GM19043 (cell line): ENCODE data around the gene KLK5.
"Not testable (repeated sequence)": the region's sequence is repeated elsewhere in the genome, so short reads cannot be mapped to it uniquely, and the experiment has no call there.

Experiments used
- ATAC-seq: cut with Tn5 transposase; IDR thresholded peaks from one replicate; pipeline ENCODE4 v1.9.1; 2021; ENCODE audit warnings: low read depth; ENCODE audit not compliant: unreplicated experiment

KLK5 gene, protein sequence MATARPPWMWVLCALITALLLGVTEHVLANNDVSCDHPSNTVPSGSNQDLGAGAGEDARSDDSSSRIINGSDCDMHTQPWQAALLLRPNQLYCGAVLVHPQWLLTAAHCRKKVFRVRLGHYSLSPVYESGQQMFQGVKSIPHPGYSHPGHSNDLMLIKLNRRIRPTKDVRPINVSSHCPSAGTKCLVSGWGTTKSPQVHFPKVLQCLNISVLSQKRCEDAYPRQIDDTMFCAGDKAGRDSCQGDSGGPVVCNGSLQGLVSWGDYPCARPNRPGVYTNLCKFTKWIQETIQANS

GRCh38 chr19:50952910-50953309 is at the start of gene KLK5:
TSS of gene KLK5 (minus strand) at chr19:50953038. CDS start at chr19:50952657, 381 bp downstream.
- ATAC-seq, result no peak

DNA sequence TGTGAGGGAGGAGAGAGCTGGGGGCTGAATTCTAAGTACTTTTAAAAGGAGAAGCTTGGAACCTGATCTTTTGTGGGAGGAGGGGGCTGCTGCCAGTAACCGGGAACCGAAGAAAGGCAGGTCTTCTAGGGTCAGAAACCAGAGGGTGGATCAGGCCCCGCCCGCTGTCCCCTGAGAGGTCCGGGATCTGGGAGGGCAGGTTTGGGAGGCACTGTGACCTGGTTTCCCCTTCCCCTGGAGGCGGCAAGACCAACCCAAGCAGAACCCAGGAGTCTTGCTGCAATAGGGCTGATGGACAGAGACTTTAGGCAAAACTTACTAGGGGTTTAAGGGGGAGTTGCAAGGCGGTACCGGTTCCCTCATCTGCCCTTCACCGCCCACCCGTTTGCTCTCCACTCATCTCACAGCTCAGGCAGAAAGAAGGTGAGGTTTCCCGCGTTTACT is 49.3 kb upstream of the KLK5 start:
- no peak for ATAC-seq

GRCh38 chr19:51001515-51001914 is 48.7 kb upstream of the KLK5 start, which contains the start of gene KLK8:
TSS of gene KLK8 (minus strand) at chr19:51001604. CDS start at chr19:51001167, 437 bp downstream.
- ATAC-seq, result no peak

DNA sequence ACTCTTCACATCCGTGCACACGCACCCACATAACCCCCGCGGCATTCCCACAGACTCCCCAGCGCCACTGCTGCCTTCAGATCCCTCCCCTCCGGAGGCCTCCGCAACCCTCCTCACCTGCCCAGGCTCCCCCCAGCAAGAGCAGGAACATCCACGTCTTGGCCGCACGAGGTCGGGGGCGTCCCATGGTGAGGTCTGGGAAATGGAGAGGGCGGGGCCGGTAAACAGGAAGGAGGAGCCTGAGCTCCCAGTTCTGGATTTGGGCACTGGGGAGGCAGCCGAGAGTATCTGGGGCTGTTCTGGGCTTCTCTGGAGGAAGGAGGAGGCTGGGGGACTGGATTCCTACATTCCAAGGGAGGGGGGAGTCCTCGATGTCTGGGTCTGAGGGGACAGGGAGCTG is 48.1 kb upstream of the KLK5 start:
- no peak for ATAC-seq

DNA sequence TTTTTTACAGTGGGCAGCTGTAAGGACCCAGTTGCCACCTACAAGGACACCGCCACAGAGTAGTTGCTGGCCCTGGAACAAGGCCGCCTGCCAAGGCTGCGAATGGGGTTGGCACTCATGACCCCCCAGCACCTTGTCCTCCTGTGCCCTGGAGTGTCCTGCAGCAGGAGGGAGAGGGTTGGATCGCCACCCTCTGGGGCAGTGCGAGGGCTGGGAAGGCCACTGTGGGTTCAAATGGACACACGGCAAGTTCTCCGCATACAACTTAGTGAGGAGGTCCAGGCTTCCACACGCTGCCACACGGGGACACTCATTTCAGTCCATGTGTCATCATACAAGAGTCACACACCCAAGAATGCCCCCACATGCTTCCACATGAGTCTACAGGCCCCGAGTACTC is 47.6 kb upstream of the KLK5 start:
- no peak for ATAC-seq

- ATAC-seq, result no peak
Measured at GRCh38 chr19:50998686-50999085, 45.8 kb upstream of the KLK5 start.

DNA sequence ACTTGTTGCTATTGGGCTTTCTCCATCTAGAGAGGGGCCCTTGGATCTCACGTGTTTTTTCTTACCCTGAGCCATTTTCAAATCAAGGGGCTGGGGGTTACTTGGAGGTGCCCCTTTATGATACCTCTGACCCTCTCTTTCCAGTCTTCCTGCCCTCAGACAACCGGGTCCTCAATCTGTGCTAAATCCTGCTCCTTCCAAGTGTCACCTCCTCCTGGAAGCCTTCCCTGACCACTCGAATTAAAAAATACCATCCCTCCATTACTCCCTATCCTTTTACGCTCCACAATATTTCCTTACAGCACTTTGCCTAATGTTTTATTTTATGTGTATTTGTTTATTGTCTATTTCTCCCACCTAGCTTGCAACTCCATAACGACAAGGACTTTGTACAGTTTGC is 45.2 kb upstream of the KLK5 start:
- no peak for ATAC-seq

DNA sequence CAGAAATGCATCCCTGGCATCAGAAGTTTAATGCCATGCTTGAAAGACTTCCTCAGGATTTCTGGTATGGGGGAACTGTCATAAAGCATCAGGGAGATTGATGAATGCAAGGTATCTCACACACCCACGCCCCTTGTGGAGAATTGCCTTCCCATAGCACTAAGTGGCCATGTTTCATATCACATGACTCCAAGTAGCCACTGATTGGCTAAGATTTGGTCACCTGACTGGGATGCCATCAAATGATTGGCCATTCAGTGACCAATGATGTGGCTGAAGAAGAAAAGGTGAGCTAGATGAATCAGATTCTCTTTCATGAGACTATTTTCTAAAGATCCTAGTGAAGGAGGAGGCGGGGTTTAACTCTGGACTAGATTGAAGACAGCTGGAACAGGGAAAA is 41.3 kb upstream of the KLK5 start:
- ATAC-seq, result no peak

DNA sequence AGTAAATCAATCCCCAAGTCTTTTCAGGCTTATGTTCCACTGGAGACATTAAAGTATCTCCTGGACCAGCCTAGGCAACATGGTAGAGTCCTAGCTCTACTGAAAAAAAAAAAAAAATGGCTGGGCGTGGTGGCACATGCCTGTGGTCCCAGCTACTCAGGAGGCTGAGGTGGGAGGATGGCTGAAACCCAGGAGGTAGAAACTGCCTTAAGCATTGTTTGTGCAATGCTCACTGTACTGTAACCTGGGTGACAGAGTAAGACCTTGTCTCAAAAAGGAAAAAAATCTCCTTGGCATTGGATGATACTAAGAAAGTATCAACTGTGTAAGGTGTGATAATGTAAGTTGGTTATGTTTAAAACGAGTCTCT is 39.8 kb upstream of the KLK5 start:
- no peak for ATAC-seq

GRCh38 chr19:50984416-50984815 is 31.6 kb upstream of the KLK5 start:
- ATAC-seq, result not testable (repeated sequence)

- ATAC-seq, result no peak
Measured at GRCh38 chr19:50983625-50984292, 30.9 kb upstream of the KLK5 start, which contains the start of gene KLK7. TSS of gene KLK7 (minus strand) at chr19:50983917. CDS start at chr19:50982399, 1,518 bp downstream.

DNA sequence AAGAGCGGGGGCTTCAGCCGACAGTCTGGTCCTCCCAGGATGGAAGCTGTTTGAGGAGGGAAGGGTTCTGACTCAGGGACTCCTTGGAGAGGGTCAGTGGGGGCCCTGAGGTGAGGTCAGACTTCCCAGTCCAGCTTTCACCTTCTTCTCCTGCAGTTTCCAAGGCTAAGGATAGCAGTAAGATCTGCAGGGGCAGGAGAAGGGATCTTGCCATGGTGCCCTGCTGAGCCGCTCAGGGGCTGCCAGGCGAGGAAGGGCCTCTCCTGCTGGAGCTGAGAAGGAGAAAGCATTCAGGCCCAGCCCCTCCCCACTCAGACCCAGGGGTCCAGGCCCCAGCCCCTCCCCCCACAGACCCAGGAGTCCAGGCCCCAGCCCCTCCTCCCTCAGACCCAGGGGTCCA is 29.3 kb upstream of the KLK5 start:
- ATAC-seq, result no peak

- no peak for ATAC-seq
Measured at GRCh38 chr19:50981587-50982146, 28.8 kb upstream of the KLK5 start.

DNA sequence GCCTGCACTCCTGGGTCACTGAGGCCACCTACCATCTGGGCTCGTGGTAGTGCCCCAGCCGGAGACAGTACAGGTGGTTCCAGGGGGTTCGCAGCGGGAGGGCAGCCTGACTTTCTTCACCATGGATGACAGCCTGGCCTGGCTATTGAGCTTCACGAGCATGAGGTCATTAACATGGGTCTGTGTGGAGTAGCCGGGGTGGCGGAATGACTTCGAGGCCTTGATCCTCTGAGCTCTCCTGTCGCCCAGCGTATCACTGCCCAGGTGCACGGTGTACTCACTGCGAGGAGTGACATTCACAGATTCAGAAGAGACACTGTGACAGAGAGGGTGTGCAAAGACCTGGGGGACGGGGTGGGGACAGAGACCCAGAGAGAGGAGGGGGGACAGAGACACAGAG is 27.4 kb upstream of the KLK5 start:
- ATAC-seq, result no peak

DNA sequence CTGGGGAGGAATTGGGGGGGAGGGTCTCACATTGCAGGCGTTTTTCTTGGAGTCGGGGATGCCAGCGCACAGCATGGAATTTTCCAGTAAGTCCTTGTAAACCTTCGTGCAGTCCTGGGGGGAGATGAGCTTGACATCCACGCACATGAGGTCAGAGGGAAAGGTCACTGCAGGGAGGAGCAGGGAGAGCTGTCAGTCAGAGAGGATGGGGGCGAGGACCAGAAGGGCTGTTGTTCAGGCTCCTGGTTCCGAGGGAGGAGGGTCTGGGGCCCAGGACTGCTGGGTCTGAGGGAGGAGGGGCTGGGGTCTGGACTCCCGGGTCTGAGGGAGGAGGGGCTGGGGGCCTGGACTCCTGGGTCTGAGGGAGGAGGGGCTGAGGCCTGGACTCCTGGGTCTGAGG is 26.9 kb upstream of the KLK5 start:
- no peak for ATAC-seq

GRCh38 chr19:50978772-50979390 is 26.0 kb upstream of the KLK5 start:
- ATAC-seq, result no peak

- no peak for ATAC-seq
Measured at GRCh38 chr19:50977626-50978025, 24.8 kb upstream of the KLK5 start.

- no peak for ATAC-seq
Measured at GRCh38 chr19:50975766-50976165, 22.9 kb upstream of the KLK5 start.

DNA sequence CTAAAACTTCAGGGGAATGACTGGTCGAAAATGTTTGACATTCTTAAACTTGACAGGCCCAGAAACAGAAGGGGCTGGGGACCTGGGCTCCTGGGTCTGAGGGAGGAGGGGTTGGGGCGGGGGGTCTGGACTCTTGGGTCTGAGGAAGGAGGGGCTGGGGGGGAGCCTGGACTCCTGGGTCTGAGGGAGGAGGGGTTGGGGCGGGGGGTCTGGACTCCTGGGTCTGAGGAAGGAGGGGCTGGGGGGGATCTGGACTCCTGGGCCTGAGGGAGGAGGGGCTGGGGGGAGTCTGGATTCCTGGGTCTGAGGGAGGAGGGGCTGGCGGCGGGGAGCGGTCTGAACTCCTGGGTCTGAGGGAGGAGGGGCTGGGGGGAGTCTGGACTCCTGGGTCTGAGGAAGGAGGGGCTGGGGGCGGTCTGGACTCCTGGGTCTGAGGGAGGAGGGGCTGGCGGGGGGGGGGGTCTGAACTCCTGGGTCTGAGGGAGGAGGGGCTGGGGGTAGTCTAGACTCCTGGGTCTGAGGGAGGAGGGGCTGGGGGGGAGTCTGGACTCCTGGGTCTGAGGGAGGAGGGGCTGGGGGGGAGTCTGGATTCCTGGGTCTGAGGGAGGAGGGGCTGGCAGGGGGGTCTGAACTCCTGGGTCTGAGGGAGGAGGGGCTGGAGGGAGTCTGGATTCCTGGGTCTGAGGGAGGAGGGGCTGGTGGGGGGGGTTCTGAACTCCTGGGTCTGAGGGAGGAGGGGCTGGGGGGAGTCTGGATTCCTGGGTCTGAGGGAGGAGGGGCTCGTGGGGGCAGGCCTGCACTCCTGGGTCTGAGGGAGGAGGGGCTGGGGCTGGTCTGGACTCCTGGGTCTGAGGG is 22.1 kb upstream of the KLK5 start:
- no peak for ATAC-seq

DNA sequence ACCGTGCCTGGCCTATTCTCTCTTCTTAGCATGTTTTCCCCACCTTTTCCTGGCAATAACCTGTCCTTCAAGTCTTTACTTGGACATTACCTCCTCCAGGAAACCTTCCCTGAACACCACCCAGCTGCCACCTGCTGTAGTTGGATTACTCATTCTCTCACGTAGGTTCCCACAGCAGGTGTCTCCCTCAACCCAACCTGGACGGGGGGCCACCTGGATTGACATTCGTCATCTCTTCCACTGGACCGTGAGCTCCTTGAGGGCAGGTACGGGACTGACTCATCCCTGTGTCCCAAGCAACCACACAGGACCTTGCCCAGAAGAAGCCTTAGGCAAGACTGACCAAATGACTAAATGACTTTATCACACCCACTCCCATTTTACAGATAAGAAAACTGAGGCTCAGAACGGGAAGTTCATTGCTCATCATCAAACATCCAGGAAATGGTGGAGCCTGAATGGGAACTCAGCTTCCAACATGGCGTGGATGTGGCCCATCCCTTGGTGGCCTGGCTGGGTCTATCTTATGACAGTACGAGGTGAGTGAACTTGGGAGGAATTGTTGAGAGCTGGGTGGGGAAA is 20.0 kb upstream of the KLK5 start:
- ATAC-seq, result no peak
